Middle frontal gyrus (tissue), 1 donor: Measurements from ENCODE around the gene SPATA31C2.
"Not testable (repeated sequence)": the region's sequence is repeated elsewhere in the genome, so short reads cannot be mapped to it uniquely, and the experiment has no call there.

ENCODE experiments used
- DNase-seq: peaks from one replicate; pipeline ENCODE4 v3.0.0-alpha.2; 2015; ENCODE audit warnings: low spot score; ENCODE audit errors: extremely low spot score

Gene SPATA31C2

GRCh38 chr9:88127700-88128300 is 10.5 kb downstream of the SPATA31C2 start:
- DNase-seq: not testable (repeated sequence)

- not testable (repeated sequence) for DNase-seq
Observed at GRCh38 chr9:88123413-88123812, 14.9 kb downstream of the SPATA31C2 start.

- DNase-seq: not testable (repeated sequence)
Observed at GRCh38 chr9:88118121-88118520, 20.2 kb downstream of the SPATA31C2 start.

GRCh38 chr9:88114968-88115612 is 23.2 kb downstream of the SPATA31C2 start:
- DNase-seq: not testable (repeated sequence)

- DNase-seq: not testable (repeated sequence)
Observed at GRCh38 chr9:88114283-88114967, 23.9 kb downstream of the SPATA31C2 start.

- not testable (repeated sequence) for DNase-seq
Observed at GRCh38 chr9:88113156-88114130, 24.8 kb downstream of the SPATA31C2 start.

- DNase-seq: no peak
Observed at GRCh38 chr9:88110026-88110425, 28.2 kb downstream of the SPATA31C2 start.

GRCh38 chr9:88108779-88109178 is 29.5 kb downstream of the SPATA31C2 start:
- no peak for DNase-seq

- no peak for DNase-seq
Observed at GRCh38 chr9:88106492-88106891, 31.8 kb downstream of the SPATA31C2 start.

- no peak for DNase-seq
Observed at GRCh38 chr9:88092797-88093331, 45.4 kb downstream of the SPATA31C2 start.

GRCh38 chr9:88090151-88090581 is 48.1 kb downstream of the SPATA31C2 start:
- no peak for DNase-seq

- no peak for DNase-seq
Observed at GRCh38 chr9:88087906-88088305, 50.4 kb downstream of the SPATA31C2 start.

- no peak for DNase-seq
Observed at GRCh38 chr9:88085476-88085875, 52.8 kb downstream of the SPATA31C2 start.

GRCh38 chr9:88084357-88085183 is 53.7 kb downstream of the SPATA31C2 start:
- no peak for DNase-seq
